Fibroblast of the conjunctiva (primary cell): Measurements from ENCODE around the gene THY1.
A peak's percentile ranks its signal among the peaks of the same experiment; 100 is the strongest.
"Not testable (repeated sequence)": the region's sequence is repeated elsewhere in the genome, so short reads cannot be mapped to it uniquely, and the experiment has no call there.

Experiments used
- DNase-seq: peaks from one replicate; pipeline ENCODE4 v3.0.0-alpha.2; 2010; ENCODE audit warnings: low read depth

THY1 gene

DNA sequence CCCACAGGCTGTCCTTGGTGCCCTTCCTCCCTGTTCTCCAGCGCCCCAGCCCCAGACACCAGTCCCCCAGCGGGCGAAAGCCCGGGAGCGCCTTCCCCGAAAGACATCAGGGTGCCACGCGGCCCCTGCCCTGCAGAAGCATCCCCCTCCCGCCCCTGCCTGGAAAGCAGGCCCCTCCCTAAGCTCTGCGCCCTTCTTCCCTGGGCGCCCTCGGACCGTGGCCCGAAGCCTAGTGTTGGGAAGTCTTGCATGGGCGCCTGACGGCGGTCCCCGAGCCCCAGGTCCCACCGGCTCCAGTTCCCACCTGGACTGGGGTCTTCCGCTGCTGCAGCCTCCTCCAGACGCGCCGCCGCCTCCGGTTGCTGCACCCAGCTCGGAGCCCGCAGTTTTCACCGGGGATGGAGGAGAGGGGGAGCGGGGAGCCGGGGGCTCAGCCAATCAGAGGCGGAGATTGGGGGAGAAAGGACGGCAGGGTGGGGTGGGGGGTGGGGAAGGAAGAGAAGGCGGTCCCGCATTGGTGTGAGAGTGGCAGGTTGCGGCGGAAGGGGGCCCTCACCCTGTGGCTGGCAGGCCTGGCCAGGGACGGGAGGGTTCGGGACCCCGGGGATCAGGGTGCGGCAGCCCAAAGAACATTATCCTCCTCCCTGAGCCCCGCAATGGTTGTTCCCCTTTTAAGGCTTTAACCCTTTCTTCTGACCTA, at the start of gene THY1:
THY1 (minus strand) TSS at position 364 of the 700 bp plus-strand sequence. CDS start 2,267 bp downstream, outside the sequence.
- no peak for DNase-seq

DNA sequence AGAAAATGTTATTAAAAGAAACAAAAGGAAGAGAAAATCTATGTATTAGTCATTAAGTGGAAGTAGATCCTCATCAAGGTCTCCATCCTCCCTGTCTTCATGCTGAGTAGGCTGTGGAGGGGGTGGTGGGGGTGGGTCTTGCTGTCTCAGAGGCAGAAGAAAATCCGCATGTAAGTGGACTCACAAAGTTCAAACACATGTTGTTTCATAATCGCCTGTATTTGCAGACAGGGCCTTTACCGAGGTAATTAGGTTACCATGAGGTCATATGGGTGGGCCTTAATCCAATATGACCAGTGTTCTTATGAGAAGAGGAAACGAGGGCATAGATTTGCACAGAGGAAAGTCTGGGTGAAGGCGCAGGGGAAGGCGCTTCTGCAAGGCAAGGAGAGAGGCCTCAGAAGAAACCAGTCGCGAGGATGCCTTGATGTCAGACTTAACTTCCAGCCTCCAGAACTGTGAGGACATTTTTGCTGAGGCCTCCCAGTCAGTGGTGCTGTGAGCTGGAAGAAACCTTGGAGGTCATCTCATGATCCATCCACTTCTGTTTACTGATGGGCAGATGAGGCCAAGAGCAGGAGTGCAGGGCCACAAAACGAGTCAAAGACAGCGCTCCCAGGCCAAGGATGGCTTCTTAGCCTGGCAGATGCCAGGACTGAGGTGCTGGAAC, 49.3 kb upstream of the THY1 start:
- DNase-seq: peak; percentile 57

- no peak for DNase-seq
Measured at GRCh38 chr11:119471329-119471728, 48.4 kb upstream of the THY1 start.

DNA sequence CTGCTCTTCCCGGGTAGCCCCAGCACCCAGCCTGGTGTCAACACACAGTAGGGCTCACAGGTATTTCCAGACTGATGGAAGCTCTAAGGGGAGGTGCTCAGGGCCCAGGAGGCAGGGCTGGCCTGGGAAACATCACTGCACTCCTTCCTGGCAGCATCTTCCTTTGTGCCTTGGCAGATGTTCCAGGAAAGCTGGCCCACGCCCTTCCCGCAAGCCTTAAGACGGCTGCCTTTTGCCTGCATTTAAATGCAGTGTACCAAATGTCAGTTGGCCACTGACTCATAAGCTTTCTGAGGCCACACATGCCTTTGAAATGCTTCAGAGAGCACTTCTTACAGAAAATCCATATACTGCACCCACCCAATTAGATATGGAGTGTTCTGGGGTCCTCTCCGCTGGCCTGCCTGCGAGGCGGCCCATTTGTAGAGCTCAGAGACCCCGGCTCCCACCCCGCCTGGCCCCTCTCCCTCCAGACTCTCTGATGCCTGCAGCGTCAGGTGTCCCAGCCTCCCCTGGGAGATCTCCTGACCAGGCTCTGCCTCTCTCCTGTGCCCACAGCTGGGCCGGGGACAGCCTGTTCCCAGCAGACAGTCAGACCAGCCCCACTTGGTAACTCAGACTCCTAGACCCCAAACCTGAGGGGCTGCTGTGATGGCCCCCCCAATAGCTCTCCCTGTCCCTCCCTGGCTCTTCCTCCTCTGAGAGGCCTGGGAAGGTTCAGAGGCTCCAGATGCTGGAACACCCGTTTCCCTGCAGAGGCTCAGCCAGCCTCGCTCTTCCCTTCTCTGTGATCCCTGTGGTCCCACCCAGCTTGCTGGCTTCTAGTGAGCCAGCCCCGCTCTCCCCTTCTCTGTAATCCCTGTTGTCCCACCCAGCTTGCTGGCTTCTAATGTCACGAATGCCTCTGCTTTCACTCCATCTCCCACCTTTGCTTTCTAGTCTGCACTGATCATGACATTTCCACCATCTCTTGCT, 47.6 kb upstream of the THY1 start:
- DNase-seq: peak; percentile 96

GRCh38 chr11:119469506-119469905, 46.5 kb upstream of the THY1 start:
- DNase-seq: no peak

DNA sequence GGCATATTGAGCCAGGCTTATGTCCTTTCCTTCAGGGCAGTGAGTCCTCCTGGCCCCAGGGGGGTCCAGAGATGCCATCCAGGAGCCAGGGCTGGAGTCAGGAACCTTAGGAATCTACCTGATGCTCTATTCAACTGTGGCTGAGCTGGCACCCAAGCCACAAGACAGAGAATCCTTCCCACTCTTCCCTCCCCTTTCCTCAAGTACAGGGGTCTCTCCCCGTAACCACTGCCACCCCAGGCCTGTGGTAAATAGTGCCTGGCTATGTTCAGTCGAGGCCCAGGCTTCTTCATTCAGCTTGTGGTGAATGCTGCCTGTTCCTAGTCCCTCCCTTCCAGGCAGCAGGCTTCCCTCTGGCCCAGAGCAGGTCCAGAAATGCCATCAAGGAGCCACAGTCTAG, 45.5 kb upstream of the THY1 start:
- no peak for DNase-seq

DNA sequence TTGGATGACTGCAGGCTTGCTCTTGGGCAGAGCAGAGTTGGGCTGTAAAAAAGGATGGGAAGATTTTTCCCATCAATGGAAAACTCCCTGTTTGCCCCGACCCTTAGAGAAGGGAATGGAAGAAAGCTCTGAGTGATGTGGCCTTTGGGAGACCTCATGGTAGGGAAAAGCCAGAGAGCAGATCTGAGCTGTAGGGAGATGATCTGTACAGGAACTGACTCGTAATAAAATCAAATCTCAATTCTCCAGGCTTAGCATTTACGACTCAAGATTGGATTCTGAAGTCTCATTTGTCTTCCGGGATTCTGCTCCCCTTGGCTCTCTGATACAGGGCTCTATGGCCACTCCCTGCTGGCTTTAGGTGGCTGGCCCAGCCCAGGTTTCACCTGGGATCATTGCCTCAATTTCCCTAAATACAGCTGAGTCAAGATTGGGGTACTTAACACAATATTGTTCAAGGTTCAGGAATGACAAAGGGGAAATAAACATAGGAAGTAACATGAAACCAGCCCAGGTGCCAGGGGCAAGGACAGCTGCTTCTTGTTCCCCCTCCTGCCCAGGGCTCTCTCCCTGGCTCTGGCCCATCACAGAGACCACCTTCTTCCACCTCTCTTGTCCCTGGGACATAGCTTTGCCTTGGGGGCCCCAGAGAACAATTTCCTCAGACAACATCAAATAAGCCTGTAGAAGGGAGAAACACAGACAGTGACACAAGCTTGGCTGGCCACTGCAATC, 38.4 kb upstream of the THY1 start:
- no peak for DNase-seq

- peak; percentile 52 for DNase-seq
Measured at GRCh38 chr11:119460582-119460981, 37.6 kb upstream of the THY1 start.

DNA sequence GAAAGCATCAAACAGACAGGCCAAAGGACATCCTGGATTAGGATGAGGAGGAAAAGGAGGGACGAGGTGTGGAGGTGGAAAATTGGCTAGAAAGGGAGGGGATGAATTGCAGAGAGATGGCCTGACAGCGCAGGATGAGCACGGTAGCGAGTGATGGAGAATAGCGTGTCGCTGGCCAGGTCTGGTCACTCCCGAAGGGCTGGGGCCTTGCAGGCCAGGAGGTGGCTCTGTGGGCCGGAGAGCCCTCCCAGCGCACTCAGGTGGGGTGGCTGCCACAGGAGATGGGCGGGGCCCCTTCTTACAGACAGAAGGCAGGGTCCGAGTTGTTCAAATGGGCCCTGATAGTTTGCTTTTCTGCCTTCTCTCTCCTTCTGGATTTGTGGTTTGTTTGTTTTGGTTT, 37.1 kb upstream of the THY1 start:
- DNase-seq: no peak

DNA sequence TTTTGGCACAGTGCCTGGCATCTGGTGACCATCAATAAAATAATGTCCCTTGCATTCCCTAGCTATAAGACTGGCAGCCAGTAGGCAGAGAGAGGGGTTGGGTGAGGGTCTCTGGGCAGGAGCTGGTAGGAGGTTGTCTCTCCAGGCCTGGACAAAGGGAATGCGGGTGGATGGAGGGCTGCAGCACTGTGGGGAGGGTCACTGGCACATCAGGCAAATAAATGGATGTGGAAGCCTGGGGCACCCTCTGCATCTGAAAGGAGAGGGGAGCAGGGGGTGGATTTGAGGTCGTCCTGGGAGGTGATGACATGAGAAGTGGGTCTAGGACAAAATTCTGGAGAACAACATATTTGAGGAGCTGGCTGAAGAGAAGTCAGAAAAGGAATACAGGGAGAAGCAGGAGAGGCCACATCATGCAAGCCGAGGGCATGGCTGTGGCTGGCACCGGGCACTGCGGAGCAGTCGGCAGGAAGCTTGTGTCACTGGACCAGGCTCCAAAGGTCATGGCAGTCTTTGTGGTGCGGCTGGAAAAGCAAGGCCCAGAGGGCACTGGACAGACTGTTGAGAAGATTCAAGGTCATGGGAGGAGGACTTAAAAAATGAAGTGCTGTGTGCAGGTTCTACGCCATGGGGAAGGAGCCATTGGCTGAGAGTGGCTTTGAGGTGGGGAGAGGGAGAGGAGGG, 36.5 kb upstream of the THY1 start:
- DNase-seq: no peak

GRCh38 chr11:119455708-119456107, 32.7 kb upstream of the THY1 start:
- DNase-seq: not testable (repeated sequence)

DNA sequence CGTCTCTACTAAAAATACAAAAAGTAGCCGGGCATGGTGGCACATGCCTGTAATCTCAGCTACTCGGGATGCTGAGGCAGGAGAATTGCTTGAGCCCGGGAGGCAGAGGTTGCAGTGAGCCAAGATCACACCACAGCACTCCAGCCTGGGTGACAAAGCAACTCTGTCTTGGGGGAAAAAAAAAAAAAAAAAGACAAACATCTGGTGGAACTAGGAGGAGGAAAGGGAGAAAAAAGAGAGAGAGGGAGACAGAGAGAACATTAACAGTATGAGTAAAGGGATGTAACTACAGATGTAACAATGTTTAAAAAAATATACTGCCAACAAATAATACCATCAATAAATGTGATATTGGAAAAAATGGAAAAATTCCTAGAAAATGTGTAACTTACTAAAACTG, 32.3 kb upstream of the THY1 start:
- not testable (repeated sequence) for DNase-seq

DNA sequence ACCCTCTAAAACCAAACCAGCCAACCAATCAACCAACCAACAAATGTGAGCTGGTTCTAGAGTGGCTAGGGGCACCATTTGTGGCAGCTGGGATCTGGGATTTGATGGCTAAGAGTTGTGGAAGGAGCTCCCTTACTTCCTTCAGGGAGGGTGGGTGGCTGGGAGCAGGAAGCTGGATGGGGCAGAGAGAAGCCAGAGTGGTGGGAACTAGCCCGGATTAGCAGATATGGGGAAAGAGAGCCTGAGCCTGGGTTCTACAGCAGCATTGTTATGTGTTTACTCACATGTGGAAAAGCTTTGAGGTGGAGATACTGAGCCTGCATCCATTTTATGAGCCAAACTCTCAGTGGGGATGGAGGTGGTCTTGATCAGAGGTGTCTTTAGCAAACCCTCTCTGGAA, 30.9 kb upstream of the THY1 start:
- DNase-seq: no peak

- DNase-seq: no peak
Measured at GRCh38 chr11:119450590-119451326, 27.8 kb upstream of the THY1 start.

DNA sequence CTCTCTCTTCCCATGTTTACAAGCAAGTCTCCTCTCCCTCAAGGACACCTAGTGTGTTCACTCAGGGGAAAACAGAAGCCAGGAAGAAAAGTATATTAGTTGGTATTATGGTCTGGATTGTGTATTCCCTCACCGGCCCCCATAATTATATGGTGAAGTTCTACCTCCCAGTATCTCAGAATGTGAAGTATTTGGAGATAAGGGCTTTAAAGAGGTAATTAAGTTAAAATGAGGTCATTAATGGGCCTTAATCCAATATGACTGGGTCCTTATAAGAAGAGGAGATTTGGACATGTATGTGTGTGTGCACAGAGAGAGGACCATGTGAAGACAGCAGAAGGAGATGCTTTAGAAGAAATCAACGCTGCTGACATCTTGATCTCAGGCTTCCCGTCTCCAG, 26.5 kb upstream of the THY1 start:
- DNase-seq: no peak

DNA sequence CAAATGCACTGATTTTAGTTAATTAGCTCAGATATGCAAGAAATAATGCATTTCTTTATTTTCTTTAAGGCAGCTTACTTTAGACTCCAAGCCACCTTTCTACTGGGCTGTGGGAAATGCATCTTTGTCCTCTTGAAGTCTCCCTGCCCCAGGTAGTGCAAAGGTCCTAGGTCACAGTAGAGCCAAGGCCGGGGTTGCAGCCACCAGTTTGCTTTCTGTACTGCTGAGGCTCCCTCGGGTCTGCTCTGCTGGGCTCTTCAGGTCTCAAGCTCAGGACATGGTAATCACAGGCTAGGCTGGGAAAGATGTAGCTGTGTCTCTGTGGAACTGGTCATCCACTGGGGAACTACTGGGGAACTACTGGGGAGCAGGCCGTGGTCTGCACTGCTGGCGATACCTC, 25.4 kb upstream of the THY1 start:
- no peak for DNase-seq

DNA sequence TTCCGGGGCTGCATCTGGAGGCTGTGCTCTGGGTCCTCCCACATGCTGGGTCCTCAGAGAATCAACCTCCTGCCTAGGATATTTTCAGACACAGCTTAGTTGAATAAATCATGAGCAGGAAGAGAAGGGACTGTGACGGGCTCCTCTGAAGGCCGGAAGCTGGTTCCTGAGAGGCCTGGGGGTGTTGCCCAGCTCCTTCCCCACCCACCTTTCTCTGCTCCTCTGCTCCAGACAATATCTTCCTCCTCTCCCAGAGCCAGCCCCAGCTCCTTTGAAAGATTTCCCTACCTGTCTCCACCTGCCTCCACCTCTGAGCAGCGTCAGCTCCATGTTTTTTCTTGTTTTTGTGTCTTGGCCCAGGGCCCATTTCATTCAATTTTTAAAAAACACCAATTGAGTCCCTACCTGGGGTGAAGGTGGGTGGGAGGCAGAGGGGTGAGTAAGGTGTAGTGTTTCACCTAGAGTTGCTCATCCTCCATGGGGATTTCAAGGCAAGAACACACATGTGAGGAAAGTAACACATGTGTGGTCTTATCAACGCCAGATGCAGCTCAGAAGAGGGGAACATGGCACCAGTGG, 24.8 kb upstream of the THY1 start:
- no peak for DNase-seq

DNA sequence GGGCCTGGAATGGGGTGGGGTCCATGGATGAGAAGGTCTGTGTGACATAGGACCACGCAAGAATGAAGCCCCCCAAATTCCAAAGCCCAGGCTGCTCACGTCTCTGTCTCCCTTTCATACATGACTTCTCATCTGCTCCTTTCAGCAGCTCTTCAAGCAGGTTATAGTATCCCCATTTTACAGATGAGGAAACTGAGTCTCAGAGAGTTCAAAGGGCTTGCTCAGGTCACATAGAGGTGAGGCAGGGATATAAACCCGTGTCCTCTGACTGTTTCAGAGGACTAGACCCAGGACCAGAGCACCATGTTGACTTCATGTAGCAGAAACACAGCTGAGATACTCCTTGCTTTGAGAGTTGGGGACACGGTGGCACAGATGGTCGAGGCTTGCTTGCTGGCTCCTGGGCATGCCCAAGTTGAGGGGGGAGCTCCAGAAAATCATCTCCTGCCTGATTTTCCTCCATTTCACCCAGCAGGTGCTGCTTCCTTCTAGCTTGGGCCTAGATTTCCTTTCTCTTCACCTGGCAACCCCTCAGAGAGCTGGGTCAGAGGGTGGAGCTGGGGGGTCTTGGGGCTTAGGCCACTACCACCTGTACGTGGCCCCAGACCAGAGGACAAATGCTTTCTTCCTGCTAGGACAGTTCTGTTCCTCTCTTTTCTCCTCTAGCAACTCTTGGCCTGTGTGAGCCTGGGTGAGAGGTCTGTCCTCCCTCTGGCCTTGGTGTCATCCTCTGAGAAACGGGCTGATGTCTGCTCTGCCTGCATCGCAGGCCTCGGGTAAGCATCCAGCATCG, 24.1 kb upstream of the THY1 start:
- DNase-seq: no peak

DNA sequence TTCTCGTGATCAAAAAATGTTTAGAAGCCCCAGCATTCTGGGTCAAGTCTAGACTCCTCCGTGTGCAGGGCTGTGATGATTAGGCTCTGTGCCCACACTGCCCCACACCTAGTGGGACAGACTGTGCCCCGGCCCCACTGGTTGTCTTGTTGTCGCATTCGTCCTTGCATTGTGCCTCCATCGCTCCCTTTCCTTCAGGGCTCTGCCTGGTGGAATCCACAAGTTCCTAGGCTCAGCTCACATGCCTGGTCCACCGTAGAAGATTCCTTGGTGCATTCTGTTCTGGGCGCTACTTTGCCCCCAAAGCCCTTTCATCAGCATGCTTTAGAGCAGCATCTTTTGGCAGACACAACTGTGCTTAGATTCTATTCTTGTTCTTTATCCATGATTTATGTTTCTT, 23.5 kb upstream of the THY1 start:
- no peak for DNase-seq
